Diencephalon (tissue), 1 donor: ENCODE data around the gene EGFL7. TPM values are rescaled to one million over a fixed set of nuclear protein-coding genes. Genes with fewer than 3 reads are reported as not detected.

ENCODE experiments used
- small RNA-seq: library from RNA; depleted of rRNA; stranded (forward); fragments of <200 nt; gene quantifications from one replicate; pipeline ENCODE3, GENCODE V24; 2014
- total RNA-seq: library from RNA; depleted of rRNA; stranded (reverse); fragments of >200 nt; gene quantifications from one replicate; pipeline ENCODE4 v1.2.3, GENCODE V29; 2014

Gene EGFL7
- total RNA-seq, result 20.3 TPM

GRCh38 chr9:136662656-136663581 is at the start of gene EGFL7:
Gene EGFL7 (plus strand): TSS chr9:136662916. CDS start chr9:136668283, 5,367 bp downstream.

GRCh38 chr9:136686794-136687711 is 24.3 kb downstream of the EGFL7 start, which contains the start of gene AGPAT2:
Gene AGPAT2 (minus strand): TSS chr9:136687457. CDS start chr9:136687357, 100 bp downstream.

GRCh38 chr9:136711751-136712689 is 49.3 kb downstream of the EGFL7 start, which contains the start of gene DIPK1B:
Gene DIPK1B (plus strand): TSS chr9:136712572. CDS start chr9:136712666, 94 bp downstream.

Small RNA genes lying within 50 kb of the gene (small RNA-seq; reads per million reads assigned to genes)
- 1,088 reads per million, percentile 99 among the genes with 10 or more reads in this experiment for gene MIR126

Other genes starting within 250 kb of the EGFL7 start
- 12.7 TPM for gene INPP5E, start 223.1 kb upstream of the EGFL7 start, total RNA-seq
- gene SEC16A, start 179.9 kb upstream of the EGFL7 start, total RNA-seq, result 19.1 TPM
- 41.3 TPM for gene NOTCH1, start 116.9 kb upstream of the EGFL7 start, total RNA-seq
- 3.5 TPM for gene AGPAT2, start 24.5 kb downstream of the EGFL7 start, total RNA-seq
- 37.4 TPM for gene DIPK1B, start 49.7 kb downstream of the EGFL7 start, total RNA-seq
- gene LCN10, start 80.0 kb downstream of the EGFL7 start, total RNA-seq, result not detected
- gene LCN6, start 85.6 kb downstream of the EGFL7 start, total RNA-seq, result not detected
- gene LCN8, start 95.3 kb downstream of the EGFL7 start, total RNA-seq, result not detected
- not detected for gene LCN15, start 101.6 kb downstream of the EGFL7 start, total RNA-seq
- gene TMEM141, start 128.4 kb downstream of the EGFL7 start, total RNA-seq, result 27.7 TPM
- 2.5 TPM for gene CCDC183, start 133.4 kb downstream of the EGFL7 start, total RNA-seq
- 35.8 TPM for gene RABL6, start 145.0 kb downstream of the EGFL7 start, total RNA-seq
- 2.8 TPM for gene AJM1, start 179.6 kb downstream of the EGFL7 start, total RNA-seq
- gene PHPT1, start 186.5 kb downstream of the EGFL7 start, total RNA-seq, result 99.7 TPM
- 2.8 TPM for gene MAMDC4, start 189.4 kb downstream of the EGFL7 start, total RNA-seq
- gene EDF1, start 203.4 kb downstream of the EGFL7 start, total RNA-seq, result 124 TPM
- 10.1 TPM for gene TRAF2, start 223.6 kb downstream of the EGFL7 start, total RNA-seq